ENCODE data around the gene ASB13. TPM values are rescaled to one million over a fixed set of nuclear protein-coding genes. Genes with fewer than 3 reads are reported as not detected.
"Not testable (repeated sequence)": the region's sequence is repeated elsewhere in the genome, so short reads cannot be mapped to it uniquely, and the experiment has no call there.

Gene ASB13
- polyA plus RNA-seq, 4 donors, result 11.8 to 25.6 (median 20.7) TPM

DNA sequence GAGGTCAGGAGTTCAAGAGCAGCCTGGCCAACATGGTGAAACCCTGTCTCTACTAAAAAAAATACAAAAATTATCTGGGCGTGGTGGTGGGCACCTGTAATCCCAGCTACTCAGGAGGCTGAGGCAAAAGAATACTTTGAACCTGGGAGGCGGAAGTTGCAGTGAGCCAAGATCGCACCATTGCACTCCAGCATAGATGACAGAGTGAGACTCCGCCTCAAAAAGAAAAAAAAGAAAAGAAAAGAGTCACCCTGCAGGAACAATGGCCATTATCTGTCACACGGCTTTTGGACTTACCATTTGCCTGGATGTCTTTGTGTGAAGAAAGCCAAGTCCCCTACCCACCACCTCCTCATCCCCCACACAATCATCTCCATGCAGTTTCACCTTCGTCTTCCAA is 73.0 kb downstream of the ASB13 start:
- DNase-seq (ENCODE audit: low read depth in 4 of 4, low spot score in 3 of 4), result not testable (repeated sequence)

GRCh38 chr10:5592070-5592469 is 74.3 kb downstream of the ASB13 start:
- no peak for DNase-seq (ENCODE audit: low read depth in 4 of 4, low spot score in 3 of 4)

- no peak for DNase-seq (ENCODE audit: low read depth in 4 of 4, low spot score in 3 of 4)
Measured at GRCh38 chr10:5591336-5591824, 75.0 kb downstream of the ASB13 start.

GRCh38 chr10:5590816-5591215 is 75.6 kb downstream of the ASB13 start:
- no peak for DNase-seq (ENCODE audit: low read depth in 4 of 4, low spot score in 3 of 4)

GRCh38 chr10:5589661-5590511 is 76.5 kb downstream of the ASB13 start:
- no peak for DNase-seq (ENCODE audit: low read depth in 4 of 4, low spot score in 3 of 4)

GRCh38 chr10:5589011-5589660 is 77.3 kb downstream of the ASB13 start:
- no peak for DNase-seq (ENCODE audit: low read depth in 4 of 4, low spot score in 3 of 4)

Other genes starting within 250 kb of the ASB13 start
- gene CALML5, start 167.0 kb downstream of the ASB13 start, polyA plus RNA-seq (ENCODE audit: insufficient read length in 4 of 4), result not detected
- gene CALML3, start 141.6 kb downstream of the ASB13 start, polyA plus RNA-seq (ENCODE audit: insufficient read length in 4 of 4), result under 1 TPM in 1 of 4 donors, not detected in 3; 0.11 TPM
- gene TASOR2, start 18.2 kb upstream of the ASB13 start, polyA plus RNA-seq (ENCODE audit: insufficient read length in 4 of 4), result 10 to 100 TPM; 35.4 to 41.2 (median 39.4) TPM
- 100 to 1,000 TPM; 274 to 388 (median 296) TPM for gene GDI2, start 146.8 kb upstream of the ASB13 start, polyA plus RNA-seq (ENCODE audit: insufficient read length in 4 of 4)
- gene ANKRD16, start 223.3 kb upstream of the ASB13 start, polyA plus RNA-seq (ENCODE audit: insufficient read length in 4 of 4), result 10 to 100 TPM in 3 of 4 donors, 1 to 10 TPM in 1; 9.5 to 13.7 (median 10.7) TPM
- gene FBH1, start 223.6 kb upstream of the ASB13 start, polyA plus RNA-seq (ENCODE audit: insufficient read length in 4 of 4), result 10 to 100 TPM; 57.4 to 87.8 (median 66.9) TPM

Data from left renal pelvis (tissue), 4 donors.